ENCODE results near the gene IRAK2.
"Not testable (repeated sequence)": the region's sequence is repeated elsewhere in the genome, so short reads cannot be mapped to it uniquely, and the experiment has no call there.

IRAK2 gene

GRCh38 chr3:10249833-10250232 is 85.1 kb downstream of the IRAK2 start:
- H3K27me3 Mint-ChIP-seq = no peaks in the 10 kb centered on the region
- H3K9me3 Mint-ChIP-seq = peaks cover 16% of the 10 kb centered on the region
- peak overlapping the region; percentile 89 for H3K27ac Mint-ChIP-seq
- CTCF ChIA-PET = interaction anchor here (0.6 to 1.1 kb wide), 2 partner anchors 14 to 402 kb away, joined by 3 to 5 read pairs; no protein-coding TSS in a partner anchor
- peaks cover 66% of the 10 kb centered on the region for H3K36me3 Mint-ChIP-seq
- H3K4me3 Mint-ChIP-seq = peak overlapping the region; percentile 96
- H3K4me1 Mint-ChIP-seq = peaks cover 64% of the 10 kb centered on the region
- DNase-seq = no peak

GRCh38 chr3:10251006-10251405 is 86.3 kb downstream of the IRAK2 start:
- peaks cover 75% of the 10 kb centered on the region for H3K4me1 Mint-ChIP-seq
- peaks cover 7% of the 10 kb centered on the region for H3K9me3 Mint-ChIP-seq
- CTCF ChIA-PET = interaction anchor here (1.1 kb wide), 1 partner anchor 13 kb away, joined by 5 read pairs; no protein-coding TSS in a partner anchor
- no peak for DNase-seq
- peaks cover 63% of the 10 kb centered on the region for H3K36me3 Mint-ChIP-seq
- peak overlapping the region; percentile 1 for H3K27ac Mint-ChIP-seq
- no peaks in the 10 kb centered on the region for H3K27me3 Mint-ChIP-seq
- peak overlapping the region; percentile 96 for H3K4me3 Mint-ChIP-seq

GRCh38 chr3:10253731-10254130 is 89.0 kb downstream of the IRAK2 start:
- Mint-ChIP-seq H3K4me3 (no peak overlapping the region), H3K27me3 (no peaks in the 10 kb centered on the region), H3K36me3 (peaks cover 71% of the 10 kb centered on the region), H3K4me1 (peaks cover 72% of the 10 kb centered on the region), H3K9me3 (no peaks in the 10 kb centered on the region), H3K27ac (no peak overlapping the region)
- CTCF ChIA-PET = interaction anchor here (3.4 kb wide), 1 partner anchor 9 kb away, joined by 20 read pairs; no protein-coding TSS in a partner anchor
- DNase-seq = no peak

GRCh38 chr3:10255835-10256234 is 91.1 kb downstream of the IRAK2 start:
- H3K4me3 Mint-ChIP-seq = no peak overlapping the region
- H3K9me3 Mint-ChIP-seq = no peaks in the 10 kb centered on the region
- CTCF ChIA-PET = no interaction called here
- peaks cover 69% of the 10 kb centered on the region for H3K36me3 Mint-ChIP-seq
- H3K4me1 Mint-ChIP-seq = peaks cover 71% of the 10 kb centered on the region
- no peaks in the 10 kb centered on the region for H3K27me3 Mint-ChIP-seq
- H3K27ac Mint-ChIP-seq = peak overlapping the region; percentile 58
- DNase-seq = no peak

GRCh38 chr3:10259036-10259435 is 94.3 kb downstream of the IRAK2 start:
- no peak for DNase-seq
- CTCF ChIA-PET = interaction anchor here (0.6 kb wide), 1 partner anchor 137 kb away, joined by 6 read pairs; no protein-coding TSS in a partner anchor
- no peaks in the 10 kb centered on the region for H3K27me3 Mint-ChIP-seq
- H3K4me3 Mint-ChIP-seq = no peak overlapping the region
- peaks cover 71% of the 10 kb centered on the region for H3K4me1 Mint-ChIP-seq
- no peaks in the 10 kb centered on the region for H3K9me3 Mint-ChIP-seq
- no peak overlapping the region for H3K27ac Mint-ChIP-seq
- peaks cover 72% of the 10 kb centered on the region for H3K36me3 Mint-ChIP-seq

GRCh38 chr3:10259798-10260197 is 95.1 kb downstream of the IRAK2 start:
- Mint-ChIP-seq H3K27me3 (no peaks in the 10 kb centered on the region), H3K27ac (no peak overlapping the region), H3K36me3 (peaks cover 67% of the 10 kb centered on the region), H3K4me3 (no peak overlapping the region), H3K4me1 (peaks cover 71% of the 10 kb centered on the region), H3K9me3 (no peaks in the 10 kb centered on the region)
- DNase-seq = no peak
- CTCF ChIA-PET = interaction anchor here (0.6 kb wide), 1 partner anchor 478 kb away, joined by 5 read pairs; no protein-coding TSS in a partner anchor

GRCh38 chr3:10260211-10260701 is 95.5 kb downstream of the IRAK2 start:
- no peak overlapping the region for H3K27ac Mint-ChIP-seq
- no peak overlapping the region for H3K4me3 Mint-ChIP-seq
- peaks cover 68% of the 10 kb centered on the region for H3K4me1 Mint-ChIP-seq
- peaks cover 66% of the 10 kb centered on the region for H3K36me3 Mint-ChIP-seq
- CTCF ChIA-PET = no interaction called here
- no peaks in the 10 kb centered on the region for H3K9me3 Mint-ChIP-seq
- no peak for DNase-seq
- H3K27me3 Mint-ChIP-seq = no peaks in the 10 kb centered on the region

- Mint-ChIP-seq H3K27ac (peak overlapping the region; percentile 74), H3K9me3 (no peaks in the 10 kb centered on the region), H3K4me3 (no peak overlapping the region), H3K27me3 (no peaks in the 10 kb centered on the region), H3K4me1 (peaks cover 70% of the 10 kb centered on the region), H3K36me3 (peaks cover 63% of the 10 kb centered on the region)
- no peak for DNase-seq
- CTCF ChIA-PET = interaction anchor here (0.6 to 3.4 kb wide), 5 partner anchors 8 to 147 kb away, joined by 3 to 20 read pairs (median 3); no protein-coding TSS in a partner anchor
Measured at GRCh38 chr3:10262027-10262426, 97.3 kb downstream of the IRAK2 start.

- H3K27me3 Mint-ChIP-seq = no peaks in the 10 kb centered on the region
- H3K9me3 Mint-ChIP-seq = no peaks in the 10 kb centered on the region
- CTCF ChIA-PET = interaction anchor here (0.6 to 3.4 kb wide), 23 partner anchors 9 to 204 kb away, joined by 3 to 20 read pairs (median 4); partner anchors contain the start of genes BRK1, GHRL and TATDN2
- peak overlapping the region; percentile 81 for H3K27ac Mint-ChIP-seq
- peak overlapping the region; percentile 63 for H3K4me3 Mint-ChIP-seq
- DNase-seq = peak; percentile 82
- H3K36me3 Mint-ChIP-seq = peaks cover 65% of the 10 kb centered on the region
- peaks cover 75% of the 10 kb centered on the region for H3K4me1 Mint-ChIP-seq
Measured at GRCh38 chr3:10263646-10264363, 99.1 kb downstream of the IRAK2 start.

- H3K27me3 Mint-ChIP-seq = no peaks in the 10 kb centered on the region
- no peak for DNase-seq
- CTCF ChIA-PET = interaction anchor here (1.6 kb wide), 1 partner anchor 8 kb away, joined by 3 read pairs; no protein-coding TSS in a partner anchor
- no peak overlapping the region for H3K4me3 Mint-ChIP-seq
- peaks cover 62% of the 10 kb centered on the region for H3K4me1 Mint-ChIP-seq
- peak overlapping the region; percentile 46 for H3K27ac Mint-ChIP-seq
- H3K36me3 Mint-ChIP-seq = peaks cover 65% of the 10 kb centered on the region
- H3K9me3 Mint-ChIP-seq = no peaks in the 10 kb centered on the region
Measured at GRCh38 chr3:10265833-10266232, 101.1 kb downstream of the IRAK2 start.

GRCh38 chr3:10266936-10267335 is 102.2 kb downstream of the IRAK2 start:
- peak overlapping the region; percentile 6 for H3K27ac Mint-ChIP-seq
- H3K4me3 Mint-ChIP-seq, H3K27me3 Mint-ChIP-seq, CTCF ChIA-PET, DNase-seq, H3K9me3 Mint-ChIP-seq: not testable (repeated sequence)
- H3K4me1 Mint-ChIP-seq = peaks cover 57% of the 10 kb centered on the region
- H3K36me3 Mint-ChIP-seq = peaks cover 66% of the 10 kb centered on the region

- peaks cover 63% of the 10 kb centered on the region for H3K36me3 Mint-ChIP-seq
- DNase-seq = no peak
- H3K27me3 Mint-ChIP-seq = no peaks in the 10 kb centered on the region
- no peak overlapping the region for H3K27ac Mint-ChIP-seq
- peaks cover 53% of the 10 kb centered on the region for H3K4me1 Mint-ChIP-seq
- no peak overlapping the region for H3K4me3 Mint-ChIP-seq
- CTCF ChIA-PET = no interaction called here
- no peaks in the 10 kb centered on the region for H3K9me3 Mint-ChIP-seq
Measured at GRCh38 chr3:10268116-10268515, 103.4 kb downstream of the IRAK2 start.

- Mint-ChIP-seq H3K27ac (no peak overlapping the region), H3K4me3 (no peak overlapping the region)
Measured at GRCh38 chr3:10268930-10269329, 104.2 kb downstream of the IRAK2 start.

GRCh38 chr3:10269443-10269842 is 104.7 kb downstream of the IRAK2 start:
- Mint-ChIP-seq H3K27ac (no peak overlapping the region), H3K9me3 (no peaks in the 10 kb centered on the region), H3K27me3 (no peaks in the 10 kb centered on the region), H3K36me3 (peaks cover 62% of the 10 kb centered on the region), H3K4me1 (peaks cover 52% of the 10 kb centered on the region), H3K4me3 (no peak overlapping the region)
- CTCF ChIA-PET = interaction anchor here (1.7 kb wide), 1 partner anchor 43 kb away, joined by 4 read pairs; no protein-coding TSS in a partner anchor
- DNase-seq = no peak

More at GRCh38 chr3:10268930-10269329, 104.2 kb downstream of the IRAK2 start:
- H3K27me3 Mint-ChIP-seq = no peaks in the 10 kb centered on the region
- peaks cover 61% of the 10 kb centered on the region for H3K36me3 Mint-ChIP-seq
- no peak for DNase-seq
- CTCF ChIA-PET = interaction anchor here (1.7 kb wide), 1 partner anchor 43 kb away, joined by 4 read pairs; no protein-coding TSS in a partner anchor
- no peaks in the 10 kb centered on the region for H3K9me3 Mint-ChIP-seq
- H3K4me1 Mint-ChIP-seq = peaks cover 52% of the 10 kb centered on the region

Measured in activated naive CD4-positive, alpha-beta T cell treated with anti-CD3 and anti-CD28 coated beads, Interleukin-2, amount 10 ng/mL, durations not matched to agents 7 days and 5 days (primary cell).